ENCODE data around the gene PIM2.
A peak's percentile ranks its signal among the peaks of the same experiment; 100 is the strongest.

PIM2 gene

DNA sequence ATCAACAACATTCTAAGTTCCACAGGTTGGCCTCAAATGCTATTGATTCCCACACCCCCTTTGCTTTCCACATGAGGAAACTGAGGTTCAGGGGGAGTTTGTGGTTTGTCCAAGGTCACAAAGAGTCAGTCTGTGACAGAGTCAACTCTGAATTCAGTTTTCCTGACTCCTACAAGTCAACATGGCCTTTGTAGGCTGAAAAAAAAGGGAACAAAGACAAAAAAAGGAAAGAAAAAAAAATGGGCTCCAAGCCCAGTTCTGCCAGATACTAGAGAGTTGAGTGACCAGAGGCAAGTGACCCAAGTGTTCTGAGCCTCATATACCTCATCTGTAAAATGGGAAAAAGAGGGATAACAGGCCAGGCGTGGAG is 16.5 kb upstream of the PIM2 start:
- DNase-seq = peak; percentile 17

DNA sequence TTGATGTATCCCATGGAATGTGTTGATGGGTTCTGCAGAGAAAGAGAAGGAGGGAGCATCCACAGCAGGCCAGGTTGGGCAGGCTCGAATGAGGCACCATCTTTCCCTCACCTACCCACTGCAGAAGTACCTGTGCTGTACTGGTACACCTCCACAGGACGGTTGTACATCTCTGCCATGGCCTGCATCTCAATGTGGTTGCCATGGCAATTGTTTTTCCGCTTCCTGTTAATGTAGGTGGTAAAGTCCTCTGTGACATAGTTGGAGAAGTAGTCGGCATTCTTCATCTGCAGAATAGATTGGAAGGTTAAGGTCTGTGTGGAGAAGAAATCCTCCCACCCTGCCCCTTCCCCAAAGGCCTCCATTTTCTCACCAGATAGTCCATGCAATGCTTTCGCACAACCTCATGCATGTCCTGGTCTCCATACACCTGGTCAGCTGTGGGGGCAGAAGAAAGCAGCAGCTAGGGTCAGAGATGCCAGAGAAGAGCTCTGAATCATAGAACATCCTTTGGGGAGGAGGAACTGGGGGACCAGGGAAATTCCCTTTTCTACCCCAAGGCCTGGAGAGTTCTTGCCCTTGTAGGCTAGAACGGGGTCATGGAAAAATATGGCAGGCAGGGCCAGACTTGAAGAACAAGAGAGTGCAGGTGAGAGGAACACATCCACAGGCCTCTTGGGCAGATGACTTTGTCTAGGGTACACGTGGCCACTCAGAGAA is 15.9 kb upstream of the PIM2 start:
- DNase-seq = no peak

DNA sequence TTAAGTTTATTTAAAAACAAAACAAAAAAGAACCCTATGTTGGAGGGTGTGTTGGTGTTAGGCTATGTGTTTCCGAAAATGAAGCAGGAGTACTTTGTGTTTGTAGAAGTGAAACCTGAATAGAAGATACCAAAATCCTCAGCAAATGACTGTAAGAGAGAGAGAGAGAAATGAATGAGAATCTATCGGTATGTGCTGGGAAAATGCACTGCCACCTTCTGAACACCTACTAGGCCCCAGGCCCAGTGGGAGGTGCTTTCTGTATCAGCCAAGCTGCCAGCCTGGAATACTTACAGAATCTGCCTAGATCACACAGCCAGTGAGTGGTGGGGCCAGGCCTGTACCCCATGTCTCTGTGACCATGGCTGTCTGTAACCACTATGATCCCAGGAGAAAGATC is 14.9 kb upstream of the PIM2 start:
- peak; percentile 66 for DNase-seq

GRCh38 chrX:48927736-48928382 is 9.0 kb upstream of the PIM2 start:
- peak; percentile 20 for DNase-seq

GRCh38 chrX:48927123-48927522 is 8.3 kb upstream of the PIM2 start:
- DNase-seq = no peak

GRCh38 chrX:48924270-48924669 is 5.4 kb upstream of the PIM2 start:
- DNase-seq = no peak

DNA sequence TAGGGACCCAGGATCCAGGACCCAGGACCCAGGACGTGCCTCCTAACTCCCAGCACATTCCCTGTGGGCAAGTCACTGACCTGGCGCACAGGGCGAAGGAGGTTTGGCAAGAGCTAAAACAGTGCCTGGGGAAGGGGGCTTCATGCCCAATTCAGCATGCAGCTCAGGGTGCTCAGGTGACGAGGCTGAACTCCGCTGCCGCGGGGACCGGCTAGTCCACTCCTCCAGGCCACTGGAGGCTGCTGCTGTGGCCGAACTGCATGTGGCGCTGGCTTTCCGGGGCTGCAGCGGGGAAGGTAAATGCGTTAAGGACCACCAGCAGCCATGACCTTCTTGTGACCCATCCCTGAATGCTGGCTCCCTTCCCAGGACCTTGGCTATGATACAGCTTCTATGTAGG is 4.9 kb upstream of the PIM2 start:
- DNase-seq = no peak

DNA sequence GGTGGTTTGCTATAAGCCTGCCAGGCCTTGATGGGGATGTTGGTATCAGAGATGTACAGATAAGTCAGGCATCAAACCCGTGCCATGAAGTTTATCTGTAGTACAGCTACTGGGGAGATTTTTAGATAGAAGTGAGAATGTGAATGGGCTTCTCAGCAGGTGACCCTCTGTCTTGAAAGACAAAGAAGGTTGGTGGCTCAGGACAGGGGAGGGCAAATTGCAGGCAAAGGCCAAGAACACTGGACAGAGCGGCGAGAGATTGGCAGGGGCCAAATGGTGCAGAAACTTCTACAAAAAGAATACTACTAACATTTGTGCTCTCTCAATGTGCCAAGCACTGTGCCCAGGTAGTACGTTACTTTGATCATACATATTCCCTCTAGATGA is 1.9 kb upstream of the PIM2 start:
- no peak for DNase-seq

DNA sequence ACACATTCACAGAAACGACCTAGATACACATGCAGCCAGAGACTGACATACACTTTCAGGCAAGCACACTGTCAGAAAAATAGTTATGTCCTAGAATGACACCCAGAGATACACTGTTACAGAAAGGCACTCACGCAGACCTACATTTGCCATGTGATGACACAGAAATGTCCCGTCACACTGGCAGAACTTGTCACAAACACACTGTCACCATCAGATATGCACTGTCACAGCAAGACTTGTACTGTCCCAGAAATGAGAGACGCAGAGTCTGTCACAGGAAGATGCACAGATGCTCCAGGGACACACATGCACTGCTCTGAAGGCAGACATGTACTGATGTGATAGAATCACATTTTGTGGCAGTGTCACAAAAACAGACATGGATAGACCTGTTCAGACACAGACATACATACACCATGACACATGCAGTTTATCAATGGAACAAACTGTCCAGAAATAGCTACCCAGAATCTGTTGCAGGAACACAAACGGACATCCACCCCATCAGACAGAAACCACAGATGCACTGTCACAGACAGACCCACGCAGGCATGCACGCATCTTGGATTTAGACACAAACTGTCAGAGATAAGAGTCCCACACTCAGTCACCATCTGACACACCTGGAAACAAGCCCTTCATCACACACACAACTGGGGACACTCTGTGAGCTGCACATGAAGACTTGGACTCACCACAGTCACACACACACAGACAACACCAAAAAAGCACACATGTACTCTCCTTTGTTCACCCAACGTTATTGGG is 1.3 kb upstream of the PIM2 start:
- no peak for DNase-seq

- peak; percentile 71 for DNase-seq
These were observed 577 bp upstream of the PIM2 start for GRCh38 chrX:48919360-48919841.

GRCh38 chrX:48918301-48918642 is 552 bp downstream of the PIM2 start:
- DNase-seq = no peak

DNA sequence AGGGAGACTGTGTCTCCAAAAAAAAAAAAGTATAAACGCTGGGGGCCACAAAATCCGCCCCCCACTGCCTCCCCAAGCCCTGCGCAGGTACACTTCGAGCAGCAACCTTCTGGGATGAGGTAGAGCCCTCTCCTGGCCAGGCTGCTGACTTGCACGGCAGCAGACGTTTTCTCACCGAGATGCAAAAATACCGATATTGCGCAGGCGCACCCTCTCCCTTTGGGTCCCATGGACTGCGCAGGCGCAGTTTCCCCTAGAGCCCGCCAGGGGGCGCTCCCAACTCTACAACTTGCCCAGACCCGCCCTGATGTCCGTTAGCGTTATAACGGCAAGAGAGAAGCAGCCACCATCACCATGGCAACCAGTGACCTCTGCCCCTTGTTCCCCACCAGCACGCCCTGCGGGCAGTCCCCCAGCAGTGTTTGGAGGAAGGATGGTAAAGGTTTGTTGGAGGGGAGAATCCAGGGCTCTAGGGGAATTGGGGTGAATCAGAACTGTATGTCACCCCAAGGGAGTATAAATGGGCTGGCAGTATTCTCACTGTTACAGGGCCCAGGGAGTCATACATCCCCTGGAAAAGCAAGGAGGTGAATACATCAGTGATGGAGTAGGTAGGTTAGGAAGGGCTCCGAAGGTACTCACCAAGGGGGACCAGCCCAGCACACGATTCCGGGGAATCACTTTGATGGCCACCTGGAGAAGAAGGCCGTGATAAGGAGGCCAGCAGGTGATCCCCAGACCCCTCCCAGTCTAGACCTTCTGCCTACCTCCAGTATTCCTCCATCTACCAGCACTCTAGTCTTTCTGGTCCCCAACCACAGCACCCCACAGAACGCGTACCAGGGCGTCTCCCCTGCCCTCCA is 1.5 kb downstream of the PIM2 start:
- peak; percentile 93 for DNase-seq

- no peak for DNase-seq
These were observed 4.0 kb downstream of the PIM2 start for GRCh38 chrX:48914593-48915493.

GRCh38 chrX:48913605-48914366 is 5.0 kb downstream of the PIM2 start:
- no peak for DNase-seq

- peak; percentile 92 for DNase-seq
These were observed 7.2 kb downstream of the PIM2 start, which contains the start of gene SLC35A2 for GRCh38 chrX:48911412-48912182. TSS of gene SLC35A2 (minus strand) at chrX:48911646. CDS start at chrX:48911636, 10 bp downstream.

DNA sequence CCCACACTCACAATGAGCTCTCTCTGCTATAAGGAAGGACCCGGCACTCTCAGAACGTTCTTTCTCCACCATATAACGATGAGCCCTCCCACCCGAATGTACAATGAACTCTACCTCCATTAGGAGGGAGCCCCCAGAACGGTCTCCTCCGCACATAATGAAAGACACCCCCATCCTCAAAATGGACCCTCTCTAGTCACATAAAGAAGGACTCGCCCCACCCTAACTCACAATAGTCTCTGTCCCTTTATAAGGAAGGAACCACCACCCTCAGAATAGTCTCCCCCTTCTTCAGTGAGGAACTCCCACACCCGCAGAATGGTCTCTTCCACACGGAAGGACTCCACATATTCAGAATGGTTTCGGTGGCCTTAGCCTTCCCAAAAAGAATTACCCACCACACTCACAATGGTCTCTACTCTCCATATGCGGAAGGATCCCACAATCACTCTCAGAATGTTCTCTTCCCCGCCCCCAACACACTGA is 7.9 kb downstream of the PIM2 start:
- peak; percentile 59 for DNase-seq

GRCh38 chrX:48909703-48910294 is 9.0 kb downstream of the PIM2 start:
- DNase-seq = no peak

- no peak for DNase-seq
These were observed 10.2 kb downstream of the PIM2 start for GRCh38 chrX:48908600-48908999.

DNA sequence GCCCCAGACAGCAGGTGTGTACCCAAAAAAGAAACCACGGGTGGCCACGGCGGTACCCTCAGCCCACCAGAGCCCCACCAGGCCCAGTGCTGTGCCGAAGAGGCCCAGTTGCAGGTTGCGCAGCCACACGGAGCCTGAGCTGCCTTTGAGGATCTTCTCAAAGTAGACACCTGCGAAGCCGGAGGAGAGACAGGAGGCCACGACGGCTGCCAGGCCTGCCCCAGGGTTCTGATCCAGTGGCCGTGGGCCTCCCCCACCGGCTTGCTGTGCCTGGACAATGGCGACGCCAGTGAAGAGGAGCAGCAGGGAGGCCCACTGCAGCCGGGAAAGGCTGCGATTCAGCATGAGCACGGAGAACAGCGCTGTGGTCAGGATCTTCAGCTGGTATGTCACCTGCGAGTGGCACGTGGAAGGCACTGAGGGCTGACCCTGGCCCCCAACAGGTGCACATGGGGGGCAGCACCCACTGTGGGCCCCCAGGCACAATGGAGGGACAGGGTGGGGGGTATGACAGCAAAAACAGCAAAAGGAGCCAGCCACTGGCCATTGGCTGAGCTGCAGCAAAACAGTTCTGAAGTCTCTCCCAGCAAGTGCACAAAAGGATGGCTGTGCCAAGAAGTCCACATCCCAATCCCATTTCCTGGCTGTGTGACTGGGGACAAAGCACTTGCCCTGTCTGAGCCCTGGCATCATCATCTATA is 13.6 kb downstream of the PIM2 start:
- DNase-seq = no peak
